ENCODE data around the gene NBPF3.

The NBPF3 gene

DNA sequence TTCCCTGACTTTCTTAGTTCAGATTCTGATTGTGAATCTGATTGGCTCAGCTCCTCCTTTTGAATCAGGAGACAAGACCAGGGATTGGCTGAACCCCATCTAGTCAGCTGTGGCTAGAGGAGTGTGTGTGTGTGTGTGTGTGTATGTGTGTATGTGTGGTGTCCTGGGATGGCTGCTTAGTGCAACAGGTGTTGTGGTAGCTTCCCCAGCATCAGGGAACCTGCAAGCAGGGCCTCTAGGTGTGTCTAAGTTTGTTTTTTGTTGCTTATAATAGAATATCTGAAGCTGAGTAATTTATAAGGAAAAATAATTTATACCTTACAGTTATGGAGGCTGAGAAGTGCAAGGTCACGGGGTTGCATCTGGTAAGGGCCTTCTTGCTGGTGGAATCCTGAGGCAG is 56.1 kb downstream of the NBPF3 start:
- Histone ChIP-seq H3K4me1 (ENCODE audit: low read depth, poor library complexity, severe bottlenecking) (no peaks in the 10 kb centered on the region), H4K20me1 (ENCODE audit: insufficient read depth) (no peaks in the 10 kb centered on the region), H3K4me2 (no peak overlapping the region)

DNA sequence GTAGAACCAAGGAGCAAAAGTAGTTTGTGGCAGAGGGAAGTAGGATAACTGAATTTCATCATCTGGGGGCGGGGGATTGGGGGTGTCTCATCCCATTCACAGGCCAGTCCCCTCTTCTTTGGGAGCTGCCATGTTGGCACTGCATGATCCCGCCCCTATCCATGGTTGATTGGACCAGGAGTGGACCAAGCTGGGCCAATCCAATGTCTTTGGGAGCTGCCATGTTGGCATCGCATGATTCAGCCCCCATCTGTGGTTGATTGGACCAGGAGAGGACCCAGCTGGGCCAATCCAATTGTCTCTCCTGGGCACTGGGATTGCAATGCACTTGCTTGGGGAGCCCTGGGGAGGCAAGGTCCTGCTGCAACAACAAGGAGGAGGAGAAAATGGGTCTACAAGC is 56.9 kb downstream of the NBPF3 start:
- Histone ChIP-seq H3K4me3 (IDR thresholded peaks at IDR 0.05; ENCODE audit: insufficient read depth, low read depth, low read length) (no peak overlapping the region), H2AFZ (ENCODE audit: low read depth) (no peak overlapping the region), H3K9ac (no peak overlapping the region), H3K27me3 (ENCODE audit: insufficient read depth, low read depth) (peaks cover 5% of the 10 kb centered on the region; the same call in 1 of the 2 replicates), H3K79me2 (ENCODE audit: insufficient read depth, low read depth) (no peaks in the 10 kb centered on the region), H3K4me1 (ENCODE audit: low read depth, poor library complexity, severe bottlenecking) (no peaks in the 10 kb centered on the region), H3K36me3 (ENCODE audit: insufficient read depth) (no peaks in the 10 kb centered on the region), H3K4me2 (no peak overlapping the region), H4K20me1 (ENCODE audit: insufficient read depth) (no peaks in the 10 kb centered on the region), H3K27ac (no peak overlapping the region)
- TF ChIP-seq, protein P1, sequence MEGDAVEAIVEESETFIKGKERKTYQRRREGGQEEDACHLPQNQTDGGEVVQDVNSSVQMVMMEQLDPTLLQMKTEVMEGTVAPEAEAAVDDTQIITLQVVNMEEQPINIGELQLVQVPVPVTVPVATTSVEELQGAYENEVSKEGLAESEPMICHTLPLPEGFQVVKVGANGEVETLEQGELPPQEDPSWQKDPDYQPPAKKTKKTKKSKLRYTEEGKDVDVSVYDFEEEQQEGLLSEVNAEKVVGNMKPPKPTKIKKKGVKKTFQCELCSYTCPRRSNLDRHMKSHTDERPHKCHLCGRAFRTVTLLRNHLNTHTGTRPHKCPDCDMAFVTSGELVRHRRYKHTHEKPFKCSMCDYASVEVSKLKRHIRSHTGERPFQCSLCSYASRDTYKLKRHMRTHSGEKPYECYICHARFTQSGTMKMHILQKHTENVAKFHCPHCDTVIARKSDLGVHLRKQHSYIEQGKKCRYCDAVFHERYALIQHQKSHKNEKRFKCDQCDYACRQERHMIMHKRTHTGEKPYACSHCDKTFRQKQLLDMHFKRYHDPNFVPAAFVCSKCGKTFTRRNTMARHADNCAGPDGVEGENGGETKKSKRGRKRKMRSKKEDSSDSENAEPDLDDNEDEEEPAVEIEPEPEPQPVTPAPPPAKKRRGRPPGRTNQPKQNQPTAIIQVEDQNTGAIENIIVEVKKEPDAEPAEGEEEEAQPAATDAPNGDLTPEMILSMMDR (conservative IDR thresholded peaks at IDR 0.05; ENCODE audit: low read depth, low read length), result no peak

More for the DNA sequence above, 56.1 kb downstream of the NBPF3 start:
- Histone ChIP-seq H3K36me3 (ENCODE audit: insufficient read depth) (no peaks in the 10 kb centered on the region), H2AFZ (ENCODE audit: low read depth) (no peak overlapping the region), H3K4me3 (IDR thresholded peaks at IDR 0.05; ENCODE audit: insufficient read depth, low read depth, low read length) (no peak overlapping the region), H3K27ac (no peak overlapping the region), H3K27me3 (ENCODE audit: insufficient read depth, low read depth) (peaks cover 11% of the 10 kb centered on the region; the same call in 1 of the 2 replicates), H3K79me2 (ENCODE audit: insufficient read depth, low read depth) (no peaks in the 10 kb centered on the region), H3K9ac (no peak overlapping the region)
- TF ChIP-seq, protein P1 (conservative IDR thresholded peaks at IDR 0.05; ENCODE audit: low read depth, low read length), result no peak

DNA sequence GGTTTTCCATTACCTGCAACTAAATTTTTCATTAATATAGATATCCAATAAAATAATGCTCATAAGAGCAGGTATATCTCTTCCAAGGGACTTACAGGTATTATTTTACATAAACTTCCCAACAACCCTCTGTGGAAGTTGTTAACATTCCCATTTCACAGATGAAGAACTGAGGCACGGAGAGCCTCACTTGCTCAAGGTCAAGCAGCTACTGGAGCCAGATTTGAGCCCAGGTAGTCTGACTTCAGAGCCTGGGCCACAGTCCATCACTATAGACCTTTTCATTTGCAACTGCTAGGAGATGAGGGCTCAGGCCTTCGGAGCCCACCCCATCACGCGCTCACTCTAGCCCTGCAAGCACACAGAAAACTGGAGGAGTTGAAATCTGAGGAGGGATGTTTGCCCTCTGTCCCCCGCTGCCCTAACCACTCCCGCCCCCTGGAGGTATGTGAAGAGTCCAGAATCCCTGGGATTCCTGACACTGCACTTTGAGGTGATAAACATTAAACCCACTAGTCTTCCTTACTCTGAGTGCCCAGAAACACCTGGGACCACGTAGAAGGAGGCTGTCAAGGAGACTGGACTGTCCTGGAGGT is 57.6 kb downstream of the NBPF3 start:
- H3K4me1 ChIP-seq (ENCODE audit: low read depth, poor library complexity, severe bottlenecking), result no peaks in the 10 kb centered on the region
- no peaks in the 10 kb centered on the region for H4K20me1 ChIP-seq (ENCODE audit: insufficient read depth)
- TF ChIP-seq, protein P1 (conservative IDR thresholded peaks at IDR 0.05; ENCODE audit: low read depth, low read length), result no peak
- no peaks in the 10 kb centered on the region for H3K79me2 ChIP-seq (ENCODE audit: insufficient read depth, low read depth)
- H3K27ac ChIP-seq, result no peak overlapping the region
- H3K27me3 ChIP-seq (ENCODE audit: insufficient read depth, low read depth), result no peaks in the 10 kb centered on the region
- H3K4me3 ChIP-seq (IDR thresholded peaks at IDR 0.05; ENCODE audit: insufficient read depth, low read depth, low read length), result no peak overlapping the region
- no peak overlapping the region for H3K4me2 ChIP-seq
- no peak overlapping the region for H3K9ac ChIP-seq
- no peak overlapping the region for H2AFZ ChIP-seq (ENCODE audit: low read depth)
- no peaks in the 10 kb centered on the region for H3K36me3 ChIP-seq (ENCODE audit: insufficient read depth)

DNA sequence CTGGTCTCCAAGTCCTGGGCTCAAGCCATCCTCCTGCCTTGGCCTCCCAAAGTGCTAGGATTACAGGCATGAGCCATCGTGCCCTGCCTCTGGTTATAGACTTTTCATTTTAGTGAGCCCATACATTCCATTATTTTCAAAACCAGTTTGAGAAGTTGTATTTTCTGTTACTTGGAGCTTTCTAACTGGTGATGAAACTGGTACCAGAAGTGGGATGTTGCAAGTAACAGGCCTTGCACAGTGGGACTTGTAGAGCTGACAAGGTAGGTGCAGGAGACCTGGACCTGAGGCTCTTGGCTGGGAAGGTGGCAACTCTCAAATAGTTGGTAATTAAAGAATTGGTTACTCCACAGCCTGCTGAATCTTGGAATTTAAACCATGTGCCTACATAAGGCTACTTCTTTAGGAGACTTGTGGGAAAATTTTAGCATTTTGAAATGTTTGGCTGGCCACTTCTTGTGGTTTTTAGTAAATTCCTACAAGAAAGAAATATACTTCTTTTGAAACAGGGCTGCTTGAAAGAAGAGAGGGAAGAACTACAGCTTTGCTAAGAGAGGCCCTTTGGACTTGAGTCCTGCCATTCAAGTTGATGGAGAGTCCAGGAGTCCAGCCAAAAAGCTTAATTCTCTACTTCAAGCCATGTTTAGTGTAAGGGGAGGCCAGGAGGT is 59.5 kb downstream of the NBPF3 start:
- H3K9ac ChIP-seq, result no peak overlapping the region
- H3K4me1 ChIP-seq (ENCODE audit: low read depth, poor library complexity, severe bottlenecking), result no peaks in the 10 kb centered on the region
- no peaks in the 10 kb centered on the region for H4K20me1 ChIP-seq (ENCODE audit: insufficient read depth)
- no peak overlapping the region for H3K27ac ChIP-seq
- no peak overlapping the region for H2AFZ ChIP-seq (ENCODE audit: low read depth)
- H3K4me3 ChIP-seq (IDR thresholded peaks at IDR 0.05; ENCODE audit: insufficient read depth, low read depth, low read length), result no peak overlapping the region
- H3K4me2 ChIP-seq, result no peak overlapping the region
- no peaks in the 10 kb centered on the region for H3K36me3 ChIP-seq (ENCODE audit: insufficient read depth)
- TF ChIP-seq, protein P1 (conservative IDR thresholded peaks at IDR 0.05; ENCODE audit: low read depth, low read length), result no peak
- H3K27me3 ChIP-seq (ENCODE audit: insufficient read depth, low read depth), result no peaks in the 10 kb centered on the region
- no peaks in the 10 kb centered on the region for H3K79me2 ChIP-seq (ENCODE audit: insufficient read depth, low read depth)

Data from KMS-11 (cell line).